Activated T-helper 2 cell treated with anti-CD3 and anti-CD28 coated beads, Interferon-gamma antibody, Interleukin-2, Interleukin-4, amounts not matched to agents 10 μg/mL and 5 μg/mL and 100 μg/mL, durations not matched to agents 14 hours and 24 hours and 36 hours (primary cell): Measurements from ENCODE around the gene PPFIA2. TPM values are rescaled to one million over a fixed set of nuclear protein-coding genes. Genes with fewer than 3 reads are reported as not detected.
"Not testable (repeated sequence)": the region's sequence is repeated elsewhere in the genome, so short reads cannot be mapped to it uniquely, and the experiment has no call there.

Source experiments
- DNase-seq: peaks from one replicate; pipeline ENCODE4 v3.0.0; 2021; ENCODE audit warnings: low spot score
- H3K27ac Mint-ChIP-seq: one replicate; pipeline ENCODE4 v1.8.0; 2021; ENCODE audit warnings: mixed read lengths
- H3K27me3 Mint-ChIP-seq: one replicate; pipeline ENCODE4 v1.8.0; 2021; ENCODE audit warnings: low read depth, mixed read lengths
- H3K36me3 Mint-ChIP-seq: one replicate; pipeline ENCODE4 v1.8.0; 2021; ENCODE audit warnings: low read depth, mixed read lengths
- H3K4me1 Mint-ChIP-seq: one replicate; pipeline ENCODE4 v1.8.0; 2021; ENCODE audit warnings: low read depth, mixed read lengths
- H3K4me3 Mint-ChIP-seq: one replicate; pipeline ENCODE4 v1.8.0; 2021; ENCODE audit warnings: low read depth, mild to moderate bottlenecking, moderate library complexity, mixed read lengths
- H3K9me3 Mint-ChIP-seq: one replicate; pipeline ENCODE4 v1.8.0; 2021; ENCODE audit warnings: mixed read lengths
- intact Hi-C: fragments of 100-400 bp; cut with micrococcal nuclease; formaldehyde crosslinking; loops from one replicate; pipeline ENCODE4 v1.15.1; 2023
- total RNA-seq: library from RNA; stranded (reverse); gene quantifications from 2 replicates; pipeline ENCODE4 v1.2.3, GENCODE V29; 2022

PPFIA2 gene
- total RNA-seq, 1 donor from 2014 or later, result not detected

DNA sequence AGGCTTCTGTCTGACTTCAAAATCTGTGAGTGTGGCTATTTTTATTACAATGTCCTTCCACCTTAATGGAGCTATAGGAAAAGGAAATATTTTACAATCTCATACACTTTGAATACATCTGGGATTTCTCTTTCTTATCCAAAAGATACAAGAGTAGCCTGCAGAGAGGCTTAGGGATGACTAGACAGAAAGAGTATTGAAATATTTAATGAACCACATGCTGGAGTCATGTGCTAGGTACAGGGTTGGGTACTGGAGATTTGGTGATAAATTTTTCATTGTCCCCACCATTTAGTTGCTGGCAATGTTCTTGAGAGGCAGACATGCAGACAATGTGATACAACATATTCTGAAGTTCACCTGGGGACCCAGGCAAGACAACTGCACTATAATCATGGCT lies 126.0 kb downstream of the PPFIA2 start:
- no peak for DNase-seq
- intact Hi-C loops, result no loop called here
- Mint-ChIP-seq H3K27me3 (no peaks in the 10 kb centered on the region), H3K9me3 (no peaks in the 10 kb centered on the region), H3K4me3 (no peak overlapping the region), H3K36me3 (no peaks in the 10 kb centered on the region), H3K4me1 (no peaks in the 10 kb centered on the region), H3K27ac (no peak overlapping the region)

- Mint-ChIP-seq H3K27ac (no peak overlapping the region), H3K9me3 (no peaks in the 10 kb centered on the region), H3K4me3 (no peak overlapping the region), H3K4me1 (no peaks in the 10 kb centered on the region), H3K36me3 (no peaks in the 10 kb centered on the region), H3K27me3 (no peaks in the 10 kb centered on the region)
- no peak for DNase-seq
- intact Hi-C loops, result loop anchor here (5.0 kb wide), 1 partner anchor 175 kb away; no protein-coding TSS in a partner anchor
Observed at GRCh38 chr12:81627336-81628189, 131.6 kb downstream of the PPFIA2 start.

- no peaks in the 10 kb centered on the region for H3K4me1 Mint-ChIP-seq
- H3K27me3 Mint-ChIP-seq, result no peaks in the 10 kb centered on the region
- no peaks in the 10 kb centered on the region for H3K9me3 Mint-ChIP-seq
- intact Hi-C loops, result loop anchor here (5.0 kb wide), 1 partner anchor 174 kb away; no protein-coding TSS in a partner anchor
- no peaks in the 10 kb centered on the region for H3K36me3 Mint-ChIP-seq
- DNase-seq, result no peak
- H3K4me3 Mint-ChIP-seq, result no peak overlapping the region
- no peak overlapping the region for H3K27ac Mint-ChIP-seq
Observed at GRCh38 chr12:81626406-81626805, 132.7 kb downstream of the PPFIA2 start.

GRCh38 chr12:81617915-81618314 lies 141.2 kb downstream of the PPFIA2 start:
- no peak for DNase-seq
- H3K36me3 Mint-ChIP-seq, result no peaks in the 10 kb centered on the region
- no peak overlapping the region for H3K27ac Mint-ChIP-seq
- peaks cover 2% of the 10 kb centered on the region for H3K27me3 Mint-ChIP-seq
- no peaks in the 10 kb centered on the region for H3K9me3 Mint-ChIP-seq
- no peak overlapping the region for H3K4me3 Mint-ChIP-seq
- intact Hi-C loops, result no loop called here
- H3K4me1 Mint-ChIP-seq, result no peaks in the 10 kb centered on the region

GRCh38 chr12:81615026-81615588 lies 144.0 kb downstream of the PPFIA2 start:
- intact Hi-C loops, result no loop called here
- DNase-seq, result no peak
- H3K4me3 Mint-ChIP-seq, result no peak overlapping the region
- no peak overlapping the region for H3K27ac Mint-ChIP-seq
- no peaks in the 10 kb centered on the region for H3K4me1 Mint-ChIP-seq
- H3K9me3 Mint-ChIP-seq, result no peaks in the 10 kb centered on the region
- H3K36me3 Mint-ChIP-seq, result no peaks in the 10 kb centered on the region
- peaks cover 2% of the 10 kb centered on the region for H3K27me3 Mint-ChIP-seq

DNA sequence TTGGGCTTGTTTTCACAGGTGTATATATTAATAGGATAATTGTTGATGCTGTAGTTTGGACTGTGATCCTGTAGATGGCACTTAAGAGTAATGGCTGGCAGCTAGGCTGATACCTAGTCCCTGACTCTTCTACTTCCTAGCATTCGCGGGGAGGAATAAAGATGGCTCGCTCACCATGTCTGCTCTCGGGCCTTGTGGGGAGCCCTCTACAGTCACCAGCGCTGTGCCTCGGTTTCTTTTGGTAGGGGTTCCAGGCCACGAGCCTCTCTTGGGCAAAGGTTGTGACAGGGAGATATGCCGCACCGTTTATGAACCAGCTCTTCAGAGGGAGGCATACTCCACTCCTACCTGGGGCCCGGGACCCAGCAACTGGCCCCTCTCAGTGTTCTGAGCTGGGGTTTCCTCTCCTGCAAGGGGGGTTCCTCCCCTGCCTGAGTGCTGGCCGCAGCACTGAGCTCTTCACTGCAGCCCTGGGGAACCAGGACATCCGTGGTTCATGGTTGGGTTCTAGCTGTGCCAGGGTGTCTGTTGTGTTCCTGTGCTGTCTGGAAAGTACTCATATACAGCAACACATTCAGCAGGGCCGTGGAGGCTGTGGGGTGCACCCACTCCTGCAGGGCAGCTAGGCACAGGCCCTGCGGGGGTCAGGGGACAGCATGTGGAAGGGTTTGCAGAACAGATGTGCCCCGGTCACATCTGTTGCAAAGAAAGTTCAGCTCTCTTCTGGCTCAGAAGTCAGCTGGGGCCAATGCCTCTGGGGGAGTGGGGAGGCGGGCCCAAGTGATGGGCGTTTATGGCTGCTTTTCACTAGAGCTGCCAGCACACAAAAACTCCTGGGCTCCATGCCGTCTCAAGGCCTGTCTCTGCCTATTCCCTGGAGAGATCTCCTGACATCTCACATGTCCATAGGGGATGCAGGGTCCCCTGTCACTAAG lies 147.9 kb downstream of the PPFIA2 start:
- Mint-ChIP-seq H3K27ac (no peak overlapping the region), H3K27me3 (no peaks in the 10 kb centered on the region), H3K9me3 (no peaks in the 10 kb centered on the region), H3K36me3 (no peaks in the 10 kb centered on the region), H3K4me1 (no peaks in the 10 kb centered on the region), H3K4me3 (no peak overlapping the region)
- no peak for DNase-seq
- intact Hi-C loops, result no loop called here

DNA sequence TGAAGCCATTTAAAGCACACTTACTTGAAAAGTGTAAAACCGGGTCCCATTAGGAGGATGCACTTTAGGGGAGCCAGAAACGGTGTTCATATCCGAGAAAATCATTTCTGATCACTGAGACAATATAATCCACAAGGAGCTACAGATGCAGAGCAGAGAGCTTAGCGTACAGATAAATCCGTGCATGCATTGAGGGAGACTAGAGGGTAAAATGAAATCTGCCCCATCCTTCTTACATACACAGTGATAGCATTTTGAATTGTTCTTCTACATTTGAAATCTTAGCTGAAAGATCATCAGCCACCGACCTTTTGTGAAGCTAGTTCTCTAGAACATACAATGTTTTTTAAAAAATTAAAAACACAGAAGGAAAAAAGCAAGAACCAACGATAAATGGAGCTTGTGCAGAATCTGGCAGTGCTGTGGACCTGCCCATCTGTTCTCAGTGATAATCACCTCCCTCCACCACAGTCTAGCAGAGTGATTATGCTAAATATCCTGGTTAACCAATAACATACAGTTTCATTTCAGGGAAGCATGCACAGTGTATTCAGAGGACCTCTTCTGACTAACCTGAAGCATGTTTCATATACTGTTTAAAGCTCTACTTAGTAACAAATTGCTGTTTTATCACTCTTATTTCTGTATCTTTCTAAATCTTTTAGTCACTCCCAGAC lies 161.1 kb downstream of the PPFIA2 start:
- no peaks in the 10 kb centered on the region for H3K27me3 Mint-ChIP-seq
- H3K27ac Mint-ChIP-seq, result no peak overlapping the region
- H3K4me3 Mint-ChIP-seq, result no peak overlapping the region
- intact Hi-C loops, result no loop called here
- no peaks in the 10 kb centered on the region for H3K9me3 Mint-ChIP-seq
- no peaks in the 10 kb centered on the region for H3K36me3 Mint-ChIP-seq
- DNase-seq, result no peak
- no peaks in the 10 kb centered on the region for H3K4me1 Mint-ChIP-seq

- Mint-ChIP-seq H3K36me3 (no peaks in the 10 kb centered on the region), H3K9me3 (no peaks in the 10 kb centered on the region), H3K4me3 (no peak overlapping the region), H3K4me1 (no peaks in the 10 kb centered on the region), H3K27ac (no peak overlapping the region), H3K27me3 (no peaks in the 10 kb centered on the region)
- intact Hi-C loops, result no loop called here
- DNase-seq, result no peak
Observed at GRCh38 chr12:81596558-81596957, 162.6 kb downstream of the PPFIA2 start.

DNA sequence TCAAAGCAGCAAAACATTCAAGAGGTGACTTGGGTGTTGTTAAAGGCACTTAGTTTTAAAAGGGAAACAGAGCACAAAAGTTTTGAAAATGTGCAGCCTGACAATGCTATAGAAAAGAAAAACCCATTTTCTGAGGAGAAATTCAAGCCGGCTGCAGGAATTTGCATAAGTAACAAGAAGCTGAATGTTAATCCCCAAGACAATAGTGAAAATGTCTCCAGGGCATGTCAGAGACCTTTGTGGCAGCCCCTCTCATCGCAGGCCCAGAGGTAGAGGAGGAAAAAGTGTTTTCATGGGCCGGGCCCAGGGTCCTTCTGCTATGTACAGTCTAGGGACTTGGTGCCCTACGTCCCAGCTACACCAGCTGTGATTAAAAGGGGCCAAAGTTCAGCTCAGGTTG lies 167.9 kb downstream of the PPFIA2 start:
- Mint-ChIP-seq H3K36me3 (no peaks in the 10 kb centered on the region), H3K4me1 (no peaks in the 10 kb centered on the region), H3K27me3 (no peaks in the 10 kb centered on the region), H3K4me3 (no peak overlapping the region), H3K27ac (no peak overlapping the region), H3K9me3 (peaks cover 5% of the 10 kb centered on the region)
- intact Hi-C loops, result no loop called here
- no peak for DNase-seq

DNA sequence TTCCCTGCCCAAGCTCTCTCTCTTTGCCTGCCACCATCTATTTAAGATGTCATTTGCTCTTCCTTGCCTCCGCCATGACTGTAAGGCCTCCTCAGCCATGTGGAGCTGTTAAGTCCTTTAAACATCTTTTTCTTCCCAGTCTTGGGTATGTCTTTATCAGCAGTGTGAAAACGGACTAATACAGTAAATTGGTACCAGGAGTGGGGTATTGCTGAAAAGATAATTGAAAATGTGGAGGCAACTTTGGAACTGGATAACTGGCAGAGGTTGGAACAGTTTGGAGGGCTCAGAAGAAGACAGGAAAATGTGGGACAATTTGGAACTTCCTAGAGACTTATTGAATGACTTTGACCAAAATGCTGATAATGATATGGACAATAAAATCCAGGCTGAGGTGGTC lies 168.4 kb downstream of the PPFIA2 start:
- H3K9me3 Mint-ChIP-seq, DNase-seq, H3K36me3 Mint-ChIP-seq, H3K27ac Mint-ChIP-seq, H3K4me3 Mint-ChIP-seq, H3K27me3 Mint-ChIP-seq, intact Hi-C loops, H3K4me1 Mint-ChIP-seq: not testable (repeated sequence)

- Mint-ChIP-seq H3K27ac (no peak overlapping the region), H3K36me3 (no peaks in the 10 kb centered on the region), H3K27me3 (no peaks in the 10 kb centered on the region)
Observed at GRCh38 chr12:81588235-81589008, 170.7 kb downstream of the PPFIA2 start.

GRCh38 chr12:81585787-81586186 lies 173.4 kb downstream of the PPFIA2 start:
- Mint-ChIP-seq H3K27ac (no peak overlapping the region), H3K27me3 (no peaks in the 10 kb centered on the region), H3K4me1 (no peaks in the 10 kb centered on the region), H3K36me3 (no peaks in the 10 kb centered on the region), H3K4me3 (no peak overlapping the region), H3K9me3 (peaks cover 2% of the 10 kb centered on the region)
- intact Hi-C loops, result no loop called here
- DNase-seq, result no peak

More at GRCh38 chr12:81588235-81589008, 170.7 kb downstream of the PPFIA2 start:
- Mint-ChIP-seq H3K9me3 (peaks cover 5% of the 10 kb centered on the region), H3K4me3 (no peak overlapping the region), H3K4me1 (no peaks in the 10 kb centered on the region)
- intact Hi-C loops, result no loop called here
- DNase-seq, result no peak
